K562 (cell line): ENCODE measurements around the gene UBE3D. TPM values are rescaled to one million over a fixed set of nuclear protein-coding genes. Genes with fewer than 3 reads are reported as not detected.

ENCODE experiments used
- ATAC-seq: fragments of 200-7000 bp; cut with Tn5 transposase; 3 replicates; pipeline ENCODE4 v1.9.1; 2020; ENCODE audit warnings: moderate library complexity
- BruUV-seq: library from RNA; stranded (reverse); fragments of 400-500 nt; replicated peaks from 2 replicates; lab custom pipeline; 2021; lab: Mats Ljungman, UMichigan
- CTCF ChIA-PET: fragments of 300-600 bp; formaldehyde crosslinking; extraction: SDS; loops from one replicate; lab custom pipeline; 2021; ENCODE audit warnings: low intra/inter-chr PET ratio; lab: Yijun Ruan, JAX
- POLR2A ChIA-PET: fragments of 300-600, 350-650 bp; sonication (Branson Sonifier 250); formaldehyde crosslinking; extraction: SDS; loops from one replicate; lab custom pipeline; 2021; ENCODE audit warnings: antibody characterized with exemption, inconsistent platforms; lab: Yijun Ruan, JAX
- DNase-seq, 4 experiments: peaks; one replicate each; pipeline versions ENCODE4 v3.0.0 to v3.0.0-alpha.2; 2011 to 2018; ENCODE audit warnings: low spot score in 3 of 4, mixed read lengths in 3 of 4; ENCODE audit errors: extremely low read depth in 1 of 4
- FAIRE-seq: peaks from 2 replicates; lab custom pipeline; 2011; peaks lifted over from hg19 to GRCh38; lab: Jason Lieb, UNC
- H2AFZ ChIP-seq: 2 replicates; pipeline ENCODE4 v1.6.0; 2011; ENCODE audit warnings: low read depth, low read length, control low read depth, inconsistent platforms
- H3K27ac ChIP-seq: fragments of 200-600 bp; 3 replicates; pipeline ENCODE4 v1.8.0; 2011; ENCODE audit warnings: low read depth, mild to moderate bottlenecking, control low read depth, inconsistent platforms, low read length, moderate library complexity, mixed read lengths; ENCODE audit errors: extremely low read depth
- H3K27me3 ChIP-seq, 2 experiments: fragments of 300-600 bp in 1 of 2; 2 replicates in 1 of 2; 3 replicates in 1 of 2; pipeline versions ENCODE4 v1.6.0 to v1.8.0; 2011; ENCODE audit warnings: inconsistent platforms in 2 of 2, low read length in 2 of 2, mild to moderate bottlenecking in 1 of 2, mixed read lengths in 1 of 2, moderate library complexity in 1 of 2; ENCODE audit not compliant: control insufficient read depth in 2 of 2, insufficient read depth in 2 of 2
- H3K36me3 ChIP-seq: fragments of 300-600 bp; 3 replicates; pipeline ENCODE4 v1.8.0; 2011; ENCODE audit warnings: mild to moderate bottlenecking, low read length, inconsistent platforms; ENCODE audit not compliant: control insufficient read depth, insufficient read depth
- H3K4me1 ChIP-seq, 2 experiments: fragments of 200-600 bp in 1 of 2; replicated peaks in 1 of 2; 2 replicates in 1 of 2; 3 replicates in 1 of 2; pipeline versions ENCODE4 v1.5.1 to v1.8.0; 2011; ENCODE audit warnings: inconsistent platforms in 2 of 2, low read length in 2 of 2, mild to moderate bottlenecking in 1 of 2, mixed read lengths in 1 of 2, moderate library complexity in 1 of 2; ENCODE audit not compliant: control insufficient read depth in 2 of 2, insufficient read depth in 2 of 2
- H3K4me2 ChIP-seq: 2 replicates; pipeline ENCODE4 v1.6.1; 2011; ENCODE audit warnings: low read length, control low read depth, inconsistent platforms, mixed read lengths; ENCODE audit not compliant: insufficient read depth
- H3K4me3 ChIP-seq: fragments of 200-600 bp; sonication (generic), shearing (Covaris generic); 2 replicates; pipeline ENCODE4 v1.5.1; 2016; ENCODE audit warnings: control low read depth, inconsistent platforms
- H3K79me2 ChIP-seq: fragments of 200-600 bp; 3 replicates; pipeline ENCODE4 v1.8.0; 2011; ENCODE audit warnings: low read length, inconsistent platforms; ENCODE audit not compliant: control insufficient read depth, insufficient read depth
- H3K9ac ChIP-seq, 2 experiments: 2 replicates each; pipeline versions ENCODE4 v1.6.0 to v1.6.1; 2011; ENCODE audit warnings: low read depth in 2 of 2, low read length in 2 of 2, control low read depth in 1 of 2, inconsistent platforms in 1 of 2, mild to moderate bottlenecking in 1 of 2, mixed read lengths in 1 of 2; ENCODE audit not compliant: insufficient read depth in 1 of 2
- H3K9me1 ChIP-seq: one replicate; pipeline ENCODE4 v1.6.0; 2011; ENCODE audit warnings: inconsistent platforms, mild to moderate bottlenecking, low read length, moderate library complexity; ENCODE audit not compliant: control insufficient read depth, insufficient read depth
- H3K9me3 ChIP-seq: replicated peaks from 2 replicates; pipeline ENCODE4 v1.5.1; 2011; ENCODE audit warnings: low read depth, low read length, inconsistent platforms; ENCODE audit not compliant: control insufficient read depth, insufficient read depth
- H4K20me1 ChIP-seq: replicated peaks from 2 replicates; pipeline ENCODE4 v1.6.1; 2011; ENCODE audit warnings: low read length, inconsistent platforms, mixed read lengths; ENCODE audit not compliant: control insufficient read depth, insufficient read depth
- C11orf30 ChIP-seq: fragments of 450-650 bp; IDR thresholded peaks from 2 replicates; pipeline ENCODE4 v1.6.1; 2016; ENCODE audit warnings: low read depth, mild to moderate bottlenecking
- IRF9 ChIP-seq: fragments of 450-650 bp; IDR thresholded peaks from 2 replicates; pipeline ENCODE4 v1.6.1; 2016; ENCODE audit warnings: missing biosample characterization, missing genetic modification characterization
- MAFG ChIP-seq: fragments of 450-650 bp; conservative IDR thresholded peaks from 2 replicates; pipeline ENCODE4 v1.6.1; 2016; ENCODE audit warnings: missing genetic modification characterization, missing compliant biosample characterization
- NR0B1 ChIP-seq: fragments of 450-650 bp; IDR thresholded peaks from one replicate; pipeline ENCODE4 v1.6.1; 2018; ENCODE audit warnings: mild to moderate bottlenecking, moderate library complexity; ENCODE audit not compliant: partially characterized antibody
- ZNF316 ChIP-seq: fragments of 450-650 bp; IDR thresholded peaks from 2 replicates; pipeline ENCODE4 v1.6.1; 2016
- WGBS: fragments of 100-300 bp; shearing (Covaris generic); methylation state at CpG from one replicate; pipeline ENCODE4 v1.1.6; 2016; ENCODE audit warnings: low coverage, mixed read lengths; ENCODE audit not compliant: insufficient coverage; ENCODE audit errors: missing lambda C conversion rate; 5-methylcytosine and 5-hydroxymethylcytosine counted together
- in situ Hi-C: fragments of 300-500 bp; cut with MboI; formaldehyde crosslinking; loops from 4 replicates; pipeline ENCODE4 v1.15.0; 2018; ENCODE audit warnings: inconsistent platforms, mixed read lengths
- intact Hi-C: fragments of 100-400 bp; cut with micrococcal nuclease; formaldehyde crosslinking; loops from 2 replicates; pipeline ENCODE4 v1.14.2; 2022
- polyA plus RNA-seq, 8 experiments: library from polyadenylated mRNA; depleted of rRNA in 4 of 8; stranded (reverse) in 5 of 8; unstranded in 3 of 8; fragments of >200 nt; fragmentation: Nextera tagmentation in 2 of 8; fragmentation: Illumina TruSeq in 1 of 8; extraction: Ambion mirVana in 2 of 8; extraction: Trizol in 1 of 8; gene quantifications; 2 replicates each; pipeline versions ENCODE4 v1.2.1 to v1.2.3, GENCODE V29; 2011 to 2014; ENCODE audit warnings: inconsistent platforms in 1 of 8, missing spikeins in 1 of 8
- total RNA-seq, 7 experiments: library from RNA; depleted of rRNA in 6 of 7; stranded (reverse); fragments of >200 nt in 6 of 7; fragmentation: Illumina TruSeq in 2 of 7; extraction: Trizol in 2 of 7; gene quantifications; 2 replicates each; pipeline versions ENCODE4 v1.2.1 to v1.2.3, GENCODE V29; 2011 to 2021; ENCODE audit warnings: low replicate concordance in 1 of 7

UBE3D gene
- total and polyA plus RNA-seq, 9 of the 15 experiments (the other 6 are each of a cell fraction or from before 2014, with no cell fraction given), result 9.4 to 17.6 (median 11.9) TPM

- TF ChIP-seq NR0B1, result no peak
Measured at GRCh38 chr6:82996156-82996555, 69.5 kb downstream of the UBE3D start (continued).

- TF ChIP-seq ZNF316 (peak; percentile 66), IRF9 (tag) (no peak), C11orf30 (0 out of 2 replicates have a peak, but pooled peaks have one; percentile 18), MAFG (tag) (peak; percentile 28; the same call in 1 of the 2 replicates)
- Histone ChIP-seq H2AFZ (no peak overlapping the region), H3K4me3 (no peak overlapping the region), H3K4me2 (no peak overlapping the region), H3K4me1 (peaks cover 0 to under 1% of the 10 kb centered on the region in 2 experiments; a peak in 1 of 5 replicates), H3K9me3 (no peaks in the 10 kb centered on the region), H3K27me3 (no peaks in the 10 kb centered on the region), H3K9ac (no peak overlapping the region), H3K9me1 (no peaks in the 10 kb centered on the region), H3K27ac (no peak overlapping the region), H4K20me1 (no peaks in the 10 kb centered on the region), H3K79me2 (no peaks in the 10 kb centered on the region), H3K36me3 (no peaks in the 10 kb centered on the region)
- no TSS peak for BruUV-seq
- 35% methylated on average over 3 of the region's 3 CpGs for WGBS
- no peak for ATAC-seq
- no peak for FAIRE-seq
- POLR2A ChIA-PET, result no interaction called here
- in situ Hi-C loops, result no loop called here
- intact Hi-C loops, result no loop called here
- DNase-seq, result no peak
- CTCF ChIA-PET, result no interaction called here
Measured at GRCh38 chr6:82995066-82995465, 70.6 kb downstream of the UBE3D start.
